Measurements from ENCODE around the gene CAMTA1.

DNA sequence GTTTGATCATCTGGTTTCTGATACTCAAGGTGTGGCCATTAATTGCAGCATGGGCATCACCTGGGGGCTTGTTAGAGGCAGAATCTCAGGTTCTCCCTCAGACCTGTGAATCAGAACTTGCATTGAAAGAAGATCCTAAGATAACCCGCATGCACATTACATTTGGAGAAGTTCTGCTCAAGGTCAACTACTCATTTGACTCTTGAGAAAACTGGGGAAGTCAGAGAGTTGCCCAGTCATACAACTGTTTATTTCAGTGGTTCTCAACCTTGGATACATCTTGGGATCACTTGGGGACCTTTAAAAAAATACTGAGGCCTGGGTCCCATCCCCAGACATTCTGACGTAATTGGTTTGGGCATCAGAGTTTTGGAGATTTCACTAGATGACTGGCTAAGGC is 30.5 kb downstream of the CAMTA1 start:
- TF ChIP-seq, protein P1, sequence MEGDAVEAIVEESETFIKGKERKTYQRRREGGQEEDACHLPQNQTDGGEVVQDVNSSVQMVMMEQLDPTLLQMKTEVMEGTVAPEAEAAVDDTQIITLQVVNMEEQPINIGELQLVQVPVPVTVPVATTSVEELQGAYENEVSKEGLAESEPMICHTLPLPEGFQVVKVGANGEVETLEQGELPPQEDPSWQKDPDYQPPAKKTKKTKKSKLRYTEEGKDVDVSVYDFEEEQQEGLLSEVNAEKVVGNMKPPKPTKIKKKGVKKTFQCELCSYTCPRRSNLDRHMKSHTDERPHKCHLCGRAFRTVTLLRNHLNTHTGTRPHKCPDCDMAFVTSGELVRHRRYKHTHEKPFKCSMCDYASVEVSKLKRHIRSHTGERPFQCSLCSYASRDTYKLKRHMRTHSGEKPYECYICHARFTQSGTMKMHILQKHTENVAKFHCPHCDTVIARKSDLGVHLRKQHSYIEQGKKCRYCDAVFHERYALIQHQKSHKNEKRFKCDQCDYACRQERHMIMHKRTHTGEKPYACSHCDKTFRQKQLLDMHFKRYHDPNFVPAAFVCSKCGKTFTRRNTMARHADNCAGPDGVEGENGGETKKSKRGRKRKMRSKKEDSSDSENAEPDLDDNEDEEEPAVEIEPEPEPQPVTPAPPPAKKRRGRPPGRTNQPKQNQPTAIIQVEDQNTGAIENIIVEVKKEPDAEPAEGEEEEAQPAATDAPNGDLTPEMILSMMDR (IDR thresholded peaks at IDR 0.05), result no peak
- TF ChIP-seq POLR2A (IDR thresholded peaks at IDR 0.05), result no peak
